GM18867 (cell line): ENCODE data around the gene NCK2.
"Not testable (repeated sequence)": the region's sequence is repeated elsewhere in the genome, so short reads cannot be mapped to it uniquely, and the experiment has no call there.

Experiments
- ATAC-seq: cut with Tn5 transposase; IDR thresholded peaks from one replicate; pipeline ENCODE4 v1.9.1; 2021; ENCODE audit warnings: mild to moderate bottlenecking, moderate library complexity; ENCODE audit not compliant: unreplicated experiment

NCK2 gene

DNA sequence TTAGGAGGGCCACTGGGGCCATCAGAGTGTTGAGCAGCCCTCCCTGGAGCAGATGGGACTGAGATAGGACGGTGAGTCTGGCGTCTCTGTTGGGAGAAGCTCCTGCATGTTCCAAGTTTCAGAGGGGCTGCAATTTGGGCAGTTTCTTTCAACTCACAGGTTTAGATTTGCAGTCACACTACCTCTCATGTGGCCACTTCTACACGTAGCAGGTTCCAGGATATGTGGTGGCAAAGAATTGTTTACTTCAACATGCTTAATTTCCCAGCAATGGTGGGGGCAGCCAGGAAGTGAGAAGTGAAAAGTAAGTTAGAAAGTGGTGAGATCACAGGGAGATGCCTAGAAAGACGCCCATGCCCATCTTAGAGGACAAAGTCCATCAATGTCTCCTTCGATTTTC, 9.3 kb downstream of the NCK2 start:
- ATAC-seq, result no peak

DNA sequence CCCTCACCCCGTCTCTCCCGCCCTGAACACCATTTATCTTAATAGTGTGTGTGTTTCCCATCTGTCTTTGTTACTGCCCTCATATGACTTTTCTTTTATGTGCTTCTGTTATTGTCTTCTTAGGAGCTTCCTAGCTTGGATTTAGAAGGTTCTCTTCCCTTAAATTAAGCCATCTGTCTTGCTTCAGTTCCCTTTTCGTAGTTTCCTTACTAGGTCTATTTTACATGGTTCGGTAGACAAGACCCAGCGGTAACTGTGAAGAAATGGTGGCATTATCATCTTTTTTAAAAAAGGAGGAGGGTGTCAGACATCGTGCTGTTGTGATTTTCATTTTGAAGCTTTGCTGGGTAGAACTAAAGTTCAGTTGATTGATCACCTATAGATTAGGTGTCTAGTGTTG, 10.3 kb downstream of the NCK2 start:
- peak; percentile 46 for ATAC-seq

DNA sequence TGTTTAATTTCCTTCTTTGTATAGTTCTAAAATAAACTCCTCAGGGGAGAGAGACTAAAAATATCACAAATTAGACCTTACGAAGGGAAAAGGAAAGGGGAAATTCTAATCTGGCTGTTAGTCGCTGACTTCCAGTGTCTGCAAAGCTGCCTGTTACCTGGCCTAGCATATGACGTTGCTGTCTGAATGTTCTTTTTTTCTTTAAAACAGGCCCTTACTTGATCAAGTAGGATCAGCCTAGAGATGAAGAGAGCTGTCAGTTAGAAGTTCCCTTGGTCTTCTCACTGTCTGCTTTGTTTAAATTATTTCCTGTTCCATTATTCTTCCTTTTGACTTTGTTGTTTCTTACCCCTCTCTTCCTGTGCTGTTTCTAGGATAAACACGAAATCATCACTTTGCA, 11.2 kb downstream of the NCK2 start:
- no peak for ATAC-seq

DNA sequence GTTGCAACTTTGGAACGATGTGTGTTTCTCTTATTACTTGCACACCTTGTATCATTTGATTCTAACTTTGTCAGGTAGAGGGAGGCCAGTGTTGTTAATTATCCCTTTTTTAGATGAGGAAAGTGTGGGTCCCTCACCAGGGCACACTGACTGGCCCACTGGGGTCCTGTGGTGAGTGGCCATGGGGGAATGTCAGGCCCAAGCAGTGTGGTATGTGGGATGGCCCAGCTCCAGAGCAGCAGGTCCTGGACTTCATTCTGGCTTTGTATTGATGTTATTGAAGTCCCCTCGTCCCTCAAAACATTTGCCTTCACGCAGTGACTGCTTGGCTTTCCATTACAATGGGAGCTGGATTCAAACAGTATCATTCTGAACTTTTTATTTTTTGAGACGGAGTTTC, 11.7 kb downstream of the NCK2 start:
- ATAC-seq, result no peak

DNA sequence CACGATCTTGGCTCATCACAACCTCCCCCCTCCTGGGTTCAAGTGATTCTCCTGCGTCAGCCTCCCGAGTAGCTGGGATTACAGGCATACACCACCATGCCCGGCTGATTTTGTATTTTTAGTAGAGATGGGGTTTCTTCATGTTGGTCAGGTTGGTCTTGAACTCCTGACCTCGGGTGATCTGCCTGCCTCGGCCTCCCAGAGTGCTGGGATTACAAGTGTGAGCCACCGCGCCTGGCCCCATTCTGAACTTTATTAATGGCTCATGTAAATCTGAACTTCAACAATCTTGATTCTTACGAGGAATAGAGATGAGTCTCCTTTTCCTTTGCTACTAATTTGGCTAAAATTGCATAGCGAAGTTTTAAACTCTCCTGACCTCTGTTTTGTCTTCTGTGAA, 12.2 kb downstream of the NCK2 start:
- ATAC-seq, result not testable (repeated sequence)

DNA sequence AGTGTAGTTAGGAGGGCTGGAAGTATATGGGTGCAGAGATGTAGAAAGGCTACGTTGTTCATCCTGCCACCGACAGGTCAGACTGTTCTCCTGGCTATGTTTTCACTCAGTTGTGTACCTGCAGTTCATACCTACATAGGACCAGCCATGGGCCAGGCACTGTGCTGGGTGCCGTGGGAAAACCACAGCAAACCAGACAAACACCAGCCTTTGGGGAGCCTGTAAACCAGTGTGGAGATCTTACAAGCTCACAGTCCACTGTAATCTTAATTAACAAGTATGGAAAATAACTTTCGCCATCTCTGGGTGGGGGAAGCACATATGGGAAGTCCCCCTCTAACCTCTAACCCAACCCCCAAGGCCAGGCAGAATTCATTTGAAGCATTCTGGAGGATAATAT, 12.7 kb downstream of the NCK2 start:
- no peak for ATAC-seq

DNA sequence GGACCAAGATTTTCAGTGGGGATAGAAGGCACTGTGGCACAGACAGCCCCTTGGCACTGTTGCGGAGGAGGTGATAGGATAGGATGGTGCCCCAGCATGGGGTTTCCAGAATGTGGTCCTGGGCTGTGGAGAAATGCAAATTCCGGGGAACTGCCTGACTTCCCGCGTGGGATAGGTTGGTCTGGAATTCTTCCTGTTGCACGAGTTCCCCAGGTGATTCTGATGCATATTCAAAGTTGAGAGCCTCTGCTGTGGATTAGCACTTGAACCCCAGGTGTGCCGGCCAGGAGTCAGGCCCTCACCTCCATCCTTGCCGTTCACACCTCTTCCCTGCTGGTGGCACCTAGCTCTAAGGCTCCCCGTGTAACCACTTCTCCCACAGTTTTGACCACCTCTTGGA, 15.5 kb downstream of the NCK2 start:
- ATAC-seq, result no peak

DNA sequence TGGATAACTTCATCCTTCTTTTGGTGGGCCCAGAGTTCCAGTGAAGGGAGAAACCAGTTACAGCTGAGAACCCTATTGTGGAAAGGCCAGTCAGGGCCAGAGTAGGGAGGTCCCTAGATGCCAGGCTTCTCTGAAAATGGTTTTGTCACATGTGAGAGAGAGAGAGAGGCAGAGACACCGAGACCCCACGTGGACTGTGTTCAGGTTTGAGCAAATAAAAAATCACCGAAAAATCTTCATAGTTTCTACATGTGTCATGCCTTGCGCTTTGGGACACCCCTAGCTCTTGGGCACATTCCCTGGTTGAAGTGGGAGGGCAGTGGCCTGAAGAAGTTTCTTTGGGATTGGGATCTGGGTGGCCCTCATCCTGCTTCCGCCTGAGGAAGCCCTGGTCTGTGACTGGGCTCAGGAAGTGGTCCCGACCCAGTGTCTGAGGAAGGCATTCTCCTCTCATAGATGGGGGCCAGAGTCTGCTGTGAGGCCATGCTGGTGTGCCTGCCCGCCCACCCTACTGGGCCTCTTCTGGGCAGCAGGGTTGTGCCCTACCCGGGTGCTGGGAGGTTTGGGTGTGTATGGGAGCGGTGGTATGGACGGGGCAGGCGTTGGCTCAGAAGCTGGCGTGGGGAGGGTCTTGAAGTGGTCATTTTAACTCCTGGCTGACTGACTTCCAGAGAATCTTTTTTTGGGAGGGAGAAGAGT, 16.1 kb downstream of the NCK2 start:
- no peak for ATAC-seq

DNA sequence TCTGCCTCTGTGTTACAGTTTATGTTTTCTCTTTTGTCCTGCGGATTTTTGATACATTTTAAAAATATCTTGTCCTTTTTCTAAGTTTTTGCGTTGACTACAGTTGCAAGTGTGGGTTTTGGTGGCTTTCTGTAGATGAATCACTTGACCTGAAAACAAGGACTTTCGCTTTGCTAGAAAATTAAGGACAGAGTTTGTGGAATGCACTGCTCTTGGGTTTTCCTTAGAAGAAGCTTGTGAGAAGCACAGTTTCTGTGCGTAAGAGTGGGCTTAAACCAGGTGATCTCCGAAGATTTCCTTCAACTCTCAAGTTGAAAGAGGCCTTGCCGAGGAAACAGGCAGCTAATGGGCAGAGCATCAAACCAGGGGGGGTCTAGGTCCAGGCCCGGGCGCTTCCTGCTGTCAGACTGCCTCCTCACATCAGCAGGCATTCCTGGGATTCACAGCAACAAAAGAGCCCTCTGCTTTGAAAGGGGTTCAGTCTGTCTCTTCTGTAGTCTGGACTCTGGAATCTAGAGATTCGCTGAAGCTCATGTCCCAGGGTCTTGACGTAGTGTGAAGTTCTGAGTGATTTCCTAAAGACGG, 17.3 kb downstream of the NCK2 start:
- ATAC-seq, result no peak

DNA sequence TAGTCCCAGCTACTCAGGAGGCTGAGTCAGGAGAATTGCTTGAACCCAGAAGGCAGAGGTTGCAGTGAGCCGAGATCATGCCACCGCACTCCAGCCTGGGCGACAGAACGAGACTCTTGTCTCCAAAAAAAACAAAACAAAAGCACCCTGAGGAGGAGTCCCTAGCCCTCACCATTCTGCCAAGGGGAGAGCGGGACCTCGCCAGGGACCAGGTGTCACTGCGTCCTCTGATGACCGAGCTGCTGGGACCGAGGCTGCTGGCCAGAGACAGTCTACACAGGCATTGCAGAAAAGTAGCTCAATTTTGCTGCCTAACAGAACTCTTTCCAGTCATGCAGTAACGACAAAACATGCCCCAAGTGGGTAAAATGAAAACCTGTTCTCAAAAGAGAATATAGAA, 18.4 kb downstream of the NCK2 start:
- ATAC-seq, result no peak

DNA sequence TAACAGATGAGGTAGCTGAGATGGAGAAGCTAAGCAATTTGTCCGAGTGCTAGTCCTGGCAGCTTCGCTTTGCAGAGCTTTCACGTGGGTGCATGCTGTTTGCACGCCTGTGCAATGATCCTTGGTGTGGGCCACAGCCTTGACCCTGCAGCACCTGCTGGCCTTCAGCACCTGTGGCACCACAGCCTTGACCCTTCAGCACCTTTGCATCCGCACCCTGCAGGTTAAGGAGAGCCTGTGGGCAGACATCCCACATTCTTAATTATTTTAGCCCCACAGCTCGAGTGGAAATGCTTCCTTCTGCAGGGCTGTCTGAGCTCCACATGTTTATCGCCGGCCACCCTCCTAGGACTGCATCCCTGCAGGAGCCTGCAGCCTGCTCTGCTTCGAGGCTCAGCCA, 19.3 kb downstream of the NCK2 start:
- ATAC-seq, result no peak

DNA sequence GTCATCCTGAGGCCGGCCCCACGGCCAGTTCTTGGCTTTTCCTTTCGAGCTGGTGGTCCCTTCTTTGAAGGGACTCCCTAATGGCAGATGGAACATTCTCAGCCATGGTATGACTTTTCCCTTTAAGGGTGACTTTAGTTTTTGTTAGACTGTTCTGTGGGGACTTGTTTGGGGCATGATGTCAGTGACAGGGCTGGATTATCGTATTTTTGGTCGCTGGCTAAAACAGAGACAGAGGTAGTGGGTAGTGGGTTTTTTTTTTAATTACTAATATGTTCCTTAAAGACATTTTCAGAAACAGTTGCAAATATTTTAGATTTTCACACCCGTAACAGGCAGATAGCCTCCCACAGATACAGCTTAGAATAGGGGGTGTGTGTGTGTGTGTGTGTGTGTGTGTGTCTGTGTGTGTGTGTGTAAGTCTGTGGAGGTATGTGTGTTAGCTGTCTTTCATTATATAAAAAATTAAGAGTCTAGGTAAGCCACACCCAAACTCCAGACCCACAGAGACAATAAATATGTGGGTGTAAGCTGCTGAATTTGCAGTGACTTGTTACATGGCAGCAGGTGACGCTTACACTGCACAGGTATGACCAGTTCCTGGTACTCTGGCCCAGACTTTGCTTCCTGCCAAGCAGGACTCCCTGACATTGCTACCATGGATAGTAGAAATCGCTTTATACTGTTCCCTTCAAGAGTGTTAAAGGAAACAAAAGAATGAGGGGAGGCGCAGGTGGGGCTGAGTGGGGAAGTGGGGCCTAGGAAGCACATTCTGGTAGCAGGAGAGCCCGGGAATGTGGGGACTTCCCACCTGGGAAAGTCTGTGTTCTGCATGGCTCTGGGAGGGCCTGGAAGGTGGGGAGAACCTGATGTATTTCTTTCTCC, 20.9 kb downstream of the NCK2 start:
- ATAC-seq, result no peak

DNA sequence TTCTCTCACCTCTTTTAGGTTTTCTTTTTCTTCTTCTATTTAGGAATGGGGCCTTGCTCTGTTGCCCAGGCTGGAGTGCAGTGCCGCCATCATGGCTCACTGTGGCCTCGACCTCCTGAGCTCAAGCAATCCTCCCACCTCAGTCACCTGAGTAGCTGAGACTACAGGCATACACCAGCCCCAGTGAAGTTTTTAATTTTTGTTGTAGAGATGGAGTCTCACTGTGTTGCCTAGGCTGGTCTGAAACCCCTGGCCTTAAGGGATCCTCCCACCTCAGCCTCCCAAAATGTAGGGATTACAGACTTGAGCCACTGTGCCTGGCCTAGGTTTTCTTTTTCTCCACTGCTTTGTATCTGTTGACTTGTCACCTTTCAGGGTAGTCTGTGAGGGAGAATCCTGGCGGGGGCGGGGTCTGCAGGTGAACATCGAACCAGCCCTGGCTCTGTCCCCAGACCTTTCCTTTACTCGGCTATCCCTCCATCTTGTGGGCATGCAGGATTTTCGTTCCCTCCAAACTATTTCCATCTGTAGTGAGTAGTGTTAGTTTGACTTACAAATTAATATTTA, 21.7 kb downstream of the NCK2 start:
- ATAC-seq, result no peak

DNA sequence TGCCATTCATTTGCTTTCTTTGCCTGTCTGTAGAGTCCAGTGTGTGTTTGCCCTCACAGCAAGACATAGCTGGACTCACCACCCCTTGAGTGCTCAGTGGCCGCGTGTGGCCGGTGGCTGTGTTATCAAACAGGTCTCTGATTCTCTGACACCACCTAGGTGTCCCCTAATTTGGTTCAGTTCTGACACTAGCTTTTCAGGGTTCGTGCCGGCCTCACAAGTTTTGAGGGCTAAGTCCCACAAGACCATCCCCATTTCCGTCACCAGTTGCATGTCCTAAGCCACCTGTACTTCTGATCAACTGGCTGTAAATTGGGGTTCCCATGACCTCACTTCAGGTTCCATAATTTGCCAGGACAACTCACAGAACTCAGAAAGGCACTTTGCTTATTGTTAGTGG, 23.5 kb downstream of the NCK2 start:
- no peak for ATAC-seq

DNA sequence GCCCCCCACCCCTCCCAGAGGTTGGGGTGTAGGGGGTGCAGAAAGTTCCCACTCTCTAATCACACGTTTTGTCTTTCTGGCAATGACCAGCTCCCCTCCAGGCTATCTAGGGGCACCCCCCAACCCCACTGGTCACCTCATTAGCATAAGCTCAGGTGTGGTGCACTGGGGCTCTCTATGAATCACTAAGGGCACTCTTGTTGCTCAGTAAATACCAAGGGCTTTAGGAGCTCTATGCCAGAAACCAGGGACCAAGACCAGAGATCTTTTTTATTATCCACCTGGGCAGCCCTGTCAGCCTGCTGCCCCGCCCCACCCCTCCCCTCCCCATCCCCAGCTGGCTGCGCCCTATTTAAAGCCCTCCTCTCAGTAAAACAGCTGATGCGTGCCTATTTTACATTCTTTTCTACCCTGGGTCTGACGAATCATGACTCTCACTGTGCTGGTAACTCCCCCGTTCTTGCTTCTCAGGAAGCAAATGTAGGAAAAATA, 24.3 kb downstream of the NCK2 start:
- ATAC-seq, result no peak

DNA sequence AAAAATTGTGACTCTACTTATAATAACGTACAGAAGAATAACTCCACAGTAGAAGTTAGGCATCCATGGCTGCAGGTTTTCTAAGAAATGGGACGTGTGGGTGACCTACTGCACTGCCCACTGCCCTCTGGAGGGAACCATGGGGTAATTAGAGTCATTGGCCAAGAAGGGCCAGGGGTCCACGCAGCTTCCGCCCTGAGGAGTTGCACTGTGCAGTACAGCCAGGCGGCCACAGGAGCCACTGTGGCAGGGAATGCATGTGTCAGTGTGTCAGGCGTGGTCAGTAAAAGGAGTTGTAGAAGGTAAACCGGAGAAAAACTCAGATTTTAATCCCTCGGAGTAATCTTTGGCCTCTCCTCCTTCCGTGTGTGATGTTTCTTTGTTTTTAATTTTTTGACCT, 24.8 kb downstream of the NCK2 start:
- no peak for ATAC-seq

DNA sequence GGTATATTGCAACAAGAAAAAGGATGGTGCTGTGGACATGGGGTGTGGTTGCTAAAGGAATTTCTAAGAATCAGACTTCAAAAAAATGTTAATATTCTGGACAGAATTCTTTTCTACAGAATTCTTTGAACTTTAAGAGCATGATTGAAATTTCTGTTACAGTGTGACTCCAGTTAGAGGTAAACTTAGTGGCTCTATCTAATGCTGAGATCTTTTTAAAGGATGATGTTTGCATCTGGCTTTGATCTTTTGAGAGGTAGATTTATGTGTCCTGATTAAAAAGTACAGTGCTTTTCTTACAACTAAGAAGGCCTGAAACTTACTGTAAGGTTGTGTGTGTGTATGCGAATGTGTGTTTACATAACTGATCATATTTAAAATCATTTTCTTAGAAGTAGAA, 25.4 kb downstream of the NCK2 start:
- ATAC-seq, result no peak

DNA sequence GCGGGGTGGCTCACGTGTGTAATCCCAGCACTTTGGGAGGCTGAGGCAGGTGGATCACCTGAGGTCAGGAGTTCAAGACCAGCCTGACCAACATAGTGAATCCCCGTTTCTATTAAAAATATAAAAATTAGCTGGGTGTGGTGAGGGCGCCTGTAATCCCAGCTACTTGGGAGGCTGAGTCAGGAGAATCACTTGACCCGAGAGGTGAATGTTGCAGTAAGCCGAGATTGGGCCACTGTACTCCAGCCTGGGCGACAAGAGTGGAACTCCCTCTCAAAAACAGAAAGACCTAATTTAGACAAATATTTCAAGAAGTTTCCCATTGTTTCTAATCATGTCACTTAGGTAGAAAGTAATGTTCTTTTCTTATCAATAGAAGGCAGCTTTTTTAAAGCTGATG, 26.6 kb downstream of the NCK2 start:
- not testable (repeated sequence) for ATAC-seq

DNA sequence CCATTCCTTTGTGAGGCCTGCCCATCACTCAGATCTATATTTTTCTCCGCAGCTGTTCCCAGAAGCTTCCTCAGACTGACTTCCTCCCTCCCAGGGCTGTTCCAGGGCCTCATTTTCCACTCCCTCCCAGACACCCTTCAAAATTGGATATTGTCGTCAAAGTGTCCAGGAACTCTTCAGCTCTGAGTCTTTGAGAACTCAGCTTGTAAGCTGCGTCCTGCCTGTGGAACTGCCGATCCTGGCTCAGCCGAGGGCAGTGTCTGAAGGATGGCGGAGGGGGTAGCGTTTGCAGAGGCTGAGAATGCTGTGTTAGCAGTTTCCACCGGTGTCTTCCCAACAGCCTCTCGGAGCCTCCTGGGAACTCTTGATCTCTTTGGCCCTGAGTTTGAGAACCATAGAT, 27.1 kb downstream of the NCK2 start:
- no peak for ATAC-seq

DNA sequence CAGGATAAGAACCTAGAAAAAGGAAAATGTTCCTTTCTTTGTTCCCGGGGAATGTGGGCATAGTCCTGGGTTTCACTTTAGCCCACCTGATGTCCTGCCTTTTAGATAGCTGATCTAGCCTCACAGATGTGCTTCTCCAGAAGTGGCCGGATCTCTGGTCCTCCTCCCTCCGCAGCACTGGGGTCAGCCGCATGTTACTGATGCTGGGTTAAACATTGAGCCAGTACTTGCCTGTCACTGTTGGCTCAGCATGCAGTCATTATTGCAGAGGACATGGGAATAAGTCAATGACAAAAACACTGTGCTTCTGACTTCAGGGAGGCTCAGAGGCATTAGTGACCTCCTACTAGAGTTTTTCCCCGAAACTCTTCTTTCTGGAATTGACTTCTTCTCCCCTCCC, 27.6 kb downstream of the NCK2 start:
- no peak for ATAC-seq

DNA sequence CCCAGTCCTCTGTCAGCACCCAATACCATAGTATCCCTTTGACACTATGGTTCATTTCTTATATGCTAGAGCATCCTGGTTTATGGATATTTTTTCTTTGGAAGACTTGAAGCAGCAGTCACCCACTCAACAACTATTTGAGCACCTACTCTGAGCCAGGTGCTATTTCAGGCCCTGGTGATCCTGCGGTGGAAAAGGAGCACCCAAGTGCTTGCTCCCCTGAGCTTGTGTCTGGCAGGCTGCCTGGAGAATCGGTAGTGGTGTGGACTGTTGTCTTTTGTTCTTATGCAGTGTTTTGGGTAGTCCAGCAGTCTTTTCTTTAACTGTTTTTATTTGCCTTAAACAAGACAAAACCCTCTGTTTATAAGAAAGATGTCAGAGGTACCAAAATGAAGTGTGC, 28.9 kb downstream of the NCK2 start:
- no peak for ATAC-seq
